ENCODE measurements around the gene ZNF614.

- TF ChIP-seq JUNB (CRISPR knock-in tag; IDR thresholded peaks at IDR 0.05; ENCODE audit: borderline replicate concordance) (no peak), CTCF (CRISPR knock-in tag; IDR thresholded peaks at IDR 0.05) (no peak), ZMYM3 (CRISPR knock-in tag; IDR thresholded peaks at IDR 0.05) (no peak), EZH2 (conservative IDR thresholded peaks at IDR 0.05; ENCODE audit: low read depth, low read length) (no peak), KLF9 (CRISPR knock-in tag; IDR thresholded peaks at IDR 0.05; ENCODE audit: low read depth) (no peak), POLR2AphosphoS5 (IDR thresholded peaks at IDR 0.05; ENCODE audit: low read depth, low read length) (no peak), MXI1 (IDR thresholded peaks at IDR 0.05; ENCODE audit: borderline replicate concordance, low read depth, low read length) (no peak), ZNF260 (CRISPR knock-in tag; IDR thresholded peaks at IDR 0.05; ENCODE audit: borderline replicate concordance, low read depth) (no peak), SMC3 (IDR thresholded peaks at IDR 0.05; ENCODE audit: low read length) (no peak), ETS1 (CRISPR knock-in tag; IDR thresholded peaks at IDR 0.05) (no peak), ZNF597 (CRISPR knock-in tag; IDR thresholded peaks at IDR 0.05) (no peak)
Measured at GRCh38 chr19:52039169-52039568, 11.0 kb upstream of the ZNF614 start.

Measured in HepG2 (cell line).